Measurements from ENCODE around the gene DERA. TPM values are rescaled to one million over a fixed set of nuclear protein-coding genes. Genes with fewer than 3 reads are reported as not detected.

Gene DERA
- total and polyA plus RNA-seq, 9 of the 15 experiments (the other 6 are each of a cell fraction or from before 2014, with no cell fraction given): 5.5 to 15.5 (median 7.8) TPM

DNA sequence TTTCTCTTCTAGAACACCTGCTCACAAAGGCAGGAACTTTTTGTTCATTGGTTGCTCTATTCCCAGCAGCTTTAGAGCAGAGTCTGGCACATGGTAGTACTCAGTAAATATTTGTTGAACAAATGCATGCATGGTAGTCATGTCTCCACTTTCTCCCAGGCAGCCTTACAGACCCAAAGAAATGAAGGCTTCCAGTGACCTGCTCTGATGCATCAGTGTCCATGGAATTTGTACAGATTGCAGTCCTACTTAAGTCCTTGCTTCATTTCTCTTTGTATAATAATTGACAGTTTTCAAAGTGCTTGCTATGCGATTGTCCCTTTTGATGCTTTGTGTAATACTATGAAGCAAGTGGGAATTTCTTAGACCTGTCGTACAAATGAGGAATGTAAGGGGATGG, 119.6 kb downstream of the DERA start (continued):
- TF ChIP-seq HNRNPK (IDR thresholded peaks at IDR 0.05; ENCODE audit: low read depth, low read length, poor library complexity, severe bottlenecking) (no peak), SLC30A9 (CRISPR knock-in tag; IDR thresholded peaks at IDR 0.05) (no peak), MAZ (CRISPR knock-in tag; conservative IDR thresholded peaks at IDR 0.05 in 1 of 2, IDR thresholded peaks at IDR 0.05 in 1 of 2) (no peak), STAT5A (IDR thresholded peaks at IDR 0.05; ENCODE audit: borderline replicate concordance, low read length) (no peak)
- TF ChIP-seq, protein P1, sequence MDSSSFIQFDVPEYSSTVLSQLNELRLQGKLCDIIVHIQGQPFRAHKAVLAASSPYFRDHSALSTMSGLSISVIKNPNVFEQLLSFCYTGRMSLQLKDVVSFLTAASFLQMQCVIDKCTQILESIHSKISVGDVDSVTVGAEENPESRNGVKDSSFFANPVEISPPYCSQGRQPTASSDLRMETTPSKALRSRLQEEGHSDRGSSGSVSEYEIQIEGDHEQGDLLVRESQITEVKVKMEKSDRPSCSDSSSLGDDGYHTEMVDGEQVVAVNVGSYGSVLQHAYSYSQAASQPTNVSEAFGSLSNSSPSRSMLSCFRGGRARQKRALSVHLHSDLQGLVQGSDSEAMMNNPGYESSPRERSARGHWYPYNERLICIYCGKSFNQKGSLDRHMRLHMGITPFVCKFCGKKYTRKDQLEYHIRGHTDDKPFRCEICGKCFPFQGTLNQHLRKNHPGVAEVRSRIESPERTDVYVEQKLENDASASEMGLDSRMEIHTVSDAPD (CRISPR knock-in tag; IDR thresholded peaks at IDR 0.05): no peak

DNA sequence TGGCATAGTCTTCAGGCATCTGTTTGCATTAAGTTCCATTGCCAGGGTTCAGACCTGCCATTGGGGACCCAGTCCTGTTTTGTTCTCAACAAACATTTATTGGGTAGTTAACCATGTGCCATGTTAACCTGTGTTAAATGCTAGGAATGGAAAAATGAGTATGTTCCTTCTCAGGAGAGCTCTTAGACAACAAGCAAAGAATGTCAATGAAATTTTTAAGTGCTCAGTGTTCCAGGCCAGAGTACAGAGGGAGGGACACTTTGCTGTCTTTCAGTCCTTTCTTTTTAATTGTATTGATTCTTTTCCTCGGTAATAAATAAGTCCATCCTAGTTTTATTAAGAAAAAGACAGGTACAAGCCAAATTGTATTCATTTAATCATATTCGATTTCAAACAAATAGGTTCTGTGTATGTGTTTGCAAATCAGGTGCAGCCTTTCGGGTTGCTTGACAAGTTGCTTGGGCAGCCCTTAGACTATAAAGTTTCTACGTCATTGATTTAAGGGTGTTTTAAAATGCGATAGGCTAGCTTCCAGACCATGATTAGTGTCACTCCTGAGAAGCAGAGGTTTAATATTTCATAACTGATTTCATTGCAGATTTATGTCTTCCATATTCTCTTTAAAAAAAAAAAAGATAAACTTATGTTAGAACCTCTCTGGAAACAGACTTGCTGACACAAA, 123.1 kb downstream of the DERA start:
- no peak overlapping the region for H3K4me2 ChIP-seq (ENCODE audit: insufficient read depth, low read length)
- CTCF ChIA-PET (ENCODE audit: low intra/inter-chr PET ratio): no interaction called here
- H3K27me3 ChIP-seq (ENCODE audit: control insufficient read depth in 2 of 2, insufficient read depth in 2 of 2, low read length in 2 of 2): no peaks in the 10 kb centered on the region
- WGBS (ENCODE audit: insufficient coverage, low coverage, missing lambda C conversion rate): 11% methylated on average over 5 of the region's 5 CpGs
- POLR2A ChIA-PET: no interaction called here
- no peak overlapping the region for H2AFZ ChIP-seq (ENCODE audit: low read depth, low read length)
- ATAC-seq: no peak
- H3K9ac ChIP-seq (ENCODE audit: insufficient read depth in 1 of 2, low read depth in 2 of 2, low read length in 2 of 2): no peak overlapping the region
- H3K4me3 ChIP-seq: no peak overlapping the region
- no peaks in the 10 kb centered on the region for H3K79me2 ChIP-seq (ENCODE audit: control insufficient read depth, insufficient read depth, low read length)
- intact Hi-C loops (cut with micrococcal nuclease): no loop called here
- no peaks in the 10 kb centered on the region for H4K20me1 ChIP-seq (replicated peaks; ENCODE audit: control insufficient read depth, insufficient read depth, low read length)
- H3K4me1 ChIP-seq (replicated peaks in 1 of 2; ENCODE audit: control insufficient read depth in 2 of 2, insufficient read depth in 2 of 2, low read length in 2 of 2): no peaks in the 10 kb centered on the region
- no peaks in the 10 kb centered on the region for H3K36me3 ChIP-seq (ENCODE audit: control insufficient read depth, insufficient read depth, low read length)
- H3K9me1 ChIP-seq (ENCODE audit: control insufficient read depth, insufficient read depth, low read length): no peaks in the 10 kb centered on the region
- in situ Hi-C loops (cut with MboI): no loop called here
- DNase-seq (ENCODE audit: extremely low read depth in 1 of 4, low spot score in 3 of 4): no peak
- no peaks in the 10 kb centered on the region for H3K9me3 ChIP-seq (replicated peaks; ENCODE audit: control insufficient read depth, insufficient read depth, low read depth, low read length)
- FAIRE-seq: no peak
- H3K27ac ChIP-seq (ENCODE audit: extremely low read depth, low read depth, low read length): no peak overlapping the region
- no TSS peak for BruUV-seq (replicated peaks)
- TF ChIP-seq SAFB2 (IDR thresholded peaks at IDR 0.05; ENCODE audit: borderline replicate concordance, low read depth, low read length, severe bottlenecking) (no peak), PYGO2 (tag; IDR thresholded peaks at IDR 0.05) (no peak), HNRNPK (IDR thresholded peaks at IDR 0.05; ENCODE audit: low read depth, low read length, poor library complexity, severe bottlenecking) (no peak), ZNF384 (IDR thresholded peaks at IDR 0.05; ENCODE audit: low read depth, low read length) (no peak), TAF15 (IDR thresholded peaks at IDR 0.05; ENCODE audit: low read depth, low read length) (no peak), ZNF224 (CRISPR knock-in tag; IDR thresholded peaks at IDR 0.05) (no peak), KDM1A (IDR thresholded peaks at IDR 0.05) (no peak), SLC30A9 (CRISPR knock-in tag; IDR thresholded peaks at IDR 0.05) (no peak), SMARCA5 (IDR thresholded peaks at IDR 0.05) (no peak)
- TF ChIP-seq, protein P2, sequence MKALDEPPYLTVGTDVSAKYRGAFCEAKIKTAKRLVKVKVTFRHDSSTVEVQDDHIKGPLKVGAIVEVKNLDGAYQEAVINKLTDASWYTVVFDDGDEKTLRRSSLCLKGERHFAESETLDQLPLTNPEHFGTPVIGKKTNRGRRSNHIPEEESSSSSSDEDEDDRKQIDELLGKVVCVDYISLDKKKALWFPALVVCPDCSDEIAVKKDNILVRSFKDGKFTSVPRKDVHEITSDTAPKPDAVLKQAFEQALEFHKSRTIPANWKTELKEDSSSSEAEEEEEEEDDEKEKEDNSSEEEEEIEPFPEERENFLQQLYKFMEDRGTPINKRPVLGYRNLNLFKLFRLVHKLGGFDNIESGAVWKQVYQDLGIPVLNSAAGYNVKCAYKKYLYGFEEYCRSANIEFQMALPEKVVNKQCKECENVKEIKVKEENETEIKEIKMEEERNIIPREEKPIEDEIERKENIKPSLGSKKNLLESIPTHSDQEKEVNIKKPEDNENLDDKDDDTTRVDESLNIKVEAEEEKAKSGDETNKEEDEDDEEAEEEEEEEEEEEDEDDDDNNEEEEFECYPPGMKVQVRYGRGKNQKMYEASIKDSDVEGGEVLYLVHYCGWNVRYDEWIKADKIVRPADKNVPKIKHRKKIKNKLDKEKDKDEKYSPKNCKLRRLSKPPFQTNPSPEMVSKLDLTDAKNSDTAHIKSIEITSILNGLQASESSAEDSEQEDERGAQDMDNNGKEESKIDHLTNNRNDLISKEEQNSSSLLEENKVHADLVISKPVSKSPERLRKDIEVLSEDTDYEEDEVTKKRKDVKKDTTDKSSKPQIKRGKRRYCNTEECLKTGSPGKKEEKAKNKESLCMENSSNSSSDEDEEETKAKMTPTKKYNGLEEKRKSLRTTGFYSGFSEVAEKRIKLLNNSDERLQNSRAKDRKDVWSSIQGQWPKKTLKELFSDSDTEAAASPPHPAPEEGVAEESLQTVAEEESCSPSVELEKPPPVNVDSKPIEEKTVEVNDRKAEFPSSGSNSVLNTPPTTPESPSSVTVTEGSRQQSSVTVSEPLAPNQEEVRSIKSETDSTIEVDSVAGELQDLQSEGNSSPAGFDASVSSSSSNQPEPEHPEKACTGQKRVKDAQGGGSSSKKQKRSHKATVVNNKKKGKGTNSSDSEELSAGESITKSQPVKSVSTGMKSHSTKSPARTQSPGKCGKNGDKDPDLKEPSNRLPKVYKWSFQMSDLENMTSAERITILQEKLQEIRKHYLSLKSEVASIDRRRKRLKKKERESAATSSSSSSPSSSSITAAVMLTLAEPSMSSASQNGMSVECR (CRISPR knock-in tag; IDR thresholded peaks at IDR 0.05): no peak
- TF ChIP-seq, protein P3, sequence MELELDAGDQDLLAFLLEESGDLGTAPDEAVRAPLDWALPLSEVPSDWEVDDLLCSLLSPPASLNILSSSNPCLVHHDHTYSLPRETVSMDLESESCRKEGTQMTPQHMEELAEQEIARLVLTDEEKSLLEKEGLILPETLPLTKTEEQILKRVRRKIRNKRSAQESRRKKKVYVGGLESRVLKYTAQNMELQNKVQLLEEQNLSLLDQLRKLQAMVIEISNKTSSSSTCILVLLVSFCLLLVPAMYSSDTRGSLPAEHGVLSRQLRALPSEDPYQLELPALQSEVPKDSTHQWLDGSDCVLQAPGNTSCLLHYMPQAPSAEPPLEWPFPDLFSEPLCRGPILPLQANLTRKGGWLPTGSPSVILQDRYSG (tag; conservative IDR thresholded peaks at IDR 0.05; ENCODE audit: low read depth): no peak

All from K562 (cell line).